Measurements from ENCODE around the gene NDST1.

DNA sequence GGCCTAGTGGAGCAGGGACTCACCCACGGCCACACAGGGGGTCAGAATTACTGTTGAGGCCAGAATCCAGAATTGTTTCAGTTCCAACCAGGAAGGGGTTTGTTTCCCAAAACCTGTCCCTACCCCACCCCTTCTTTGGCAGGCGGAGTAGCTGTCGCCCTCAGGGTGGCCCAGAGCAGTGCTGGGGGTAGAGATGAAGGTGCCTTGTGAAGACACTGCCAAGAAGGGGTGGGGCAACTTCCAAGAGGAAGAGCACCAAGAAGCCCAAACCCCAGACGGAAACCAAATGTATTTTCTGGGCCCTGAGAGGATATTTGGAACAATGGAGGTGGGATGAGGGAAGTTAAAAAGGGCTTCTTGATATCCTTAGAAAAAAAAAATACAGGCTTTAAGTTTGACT is 11.4 kb upstream of the NDST1 start:
- TF ChIP-seq EZH2 (IDR thresholded peaks at IDR 0.05; ENCODE audit: low read length, unreplicated experiment): no peak
- TF ChIP-seq, protein P1, sequence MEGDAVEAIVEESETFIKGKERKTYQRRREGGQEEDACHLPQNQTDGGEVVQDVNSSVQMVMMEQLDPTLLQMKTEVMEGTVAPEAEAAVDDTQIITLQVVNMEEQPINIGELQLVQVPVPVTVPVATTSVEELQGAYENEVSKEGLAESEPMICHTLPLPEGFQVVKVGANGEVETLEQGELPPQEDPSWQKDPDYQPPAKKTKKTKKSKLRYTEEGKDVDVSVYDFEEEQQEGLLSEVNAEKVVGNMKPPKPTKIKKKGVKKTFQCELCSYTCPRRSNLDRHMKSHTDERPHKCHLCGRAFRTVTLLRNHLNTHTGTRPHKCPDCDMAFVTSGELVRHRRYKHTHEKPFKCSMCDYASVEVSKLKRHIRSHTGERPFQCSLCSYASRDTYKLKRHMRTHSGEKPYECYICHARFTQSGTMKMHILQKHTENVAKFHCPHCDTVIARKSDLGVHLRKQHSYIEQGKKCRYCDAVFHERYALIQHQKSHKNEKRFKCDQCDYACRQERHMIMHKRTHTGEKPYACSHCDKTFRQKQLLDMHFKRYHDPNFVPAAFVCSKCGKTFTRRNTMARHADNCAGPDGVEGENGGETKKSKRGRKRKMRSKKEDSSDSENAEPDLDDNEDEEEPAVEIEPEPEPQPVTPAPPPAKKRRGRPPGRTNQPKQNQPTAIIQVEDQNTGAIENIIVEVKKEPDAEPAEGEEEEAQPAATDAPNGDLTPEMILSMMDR (conservative IDR thresholded peaks at IDR 0.05; ENCODE audit: low read depth, low read length): no peak
- no peak for TF ChIP-seq EZH2phosphoT487 (IDR thresholded peaks at IDR 0.05; ENCODE audit: borderline replicate concordance, low read length)
